SK-N-SH (cell line): Measurements from ENCODE around the gene PACSIN1. TPM values are rescaled to one million over a fixed set of nuclear protein-coding genes. Genes with fewer than 3 reads are reported as not detected.

Experiments
- CTCF ChIA-PET: fragments of 300-600, 350-600 bp; formaldehyde crosslinking; extraction: SDS; loops from one replicate; lab custom pipeline; 2021; lab: Yijun Ruan, JAX
- POLR2A ChIA-PET: fragments of 350-600 bp; sonication (Branson Sonifier 250); formaldehyde crosslinking; extraction: SDS; loops from one replicate; lab custom pipeline; 2020; ENCODE audit warnings: antibody characterized with exemption, inconsistent platforms; lab: Yijun Ruan, JAX
- DNase-seq: peaks from one replicate; pipeline ENCODE4 v3.0.0; 2012
- H2AFZ ChIP-seq: fragments of 200-600 bp; sonication (generic); 2 replicates; pipeline ENCODE4 v1.8.1; 2016; ENCODE audit warnings: antibody characterized with exemption, mild to moderate bottlenecking, low read depth
- H3F3A ChIP-seq: fragments of 200-600 bp; sonication (generic); replicated peaks from 2 replicates; pipeline ENCODE3; 2016; ENCODE audit warnings: antibody characterized with exemption, mild to moderate bottlenecking; ENCODE audit not compliant: insufficient read depth
- H3K27ac ChIP-seq, 2 experiments: fragments of 200-500 bp in 1 of 2; fragments of 200-600 bp in 1 of 2; sonication (Bioruptor generic) in 1 of 2; sonication (generic), shearing (Covaris generic) in 1 of 2; 2 replicates each; pipeline versions ENCODE4 v1.5.1 to v1.6.1; 2014 to 2016; ENCODE audit warnings: low read depth in 2 of 2, inconsistent platforms in 1 of 2, low read length in 1 of 2, mild to moderate bottlenecking in 1 of 2, mixed read lengths in 1 of 2
- H3K27me3 ChIP-seq: fragments of 200-600 bp; sonication (generic), shearing (Covaris generic); 2 replicates; pipeline ENCODE4 v1.6.1; 2016; ENCODE audit warnings: mixed run types; ENCODE audit not compliant: insufficient read depth
- H3K36me3 ChIP-seq, 2 experiments: fragments of 200-500 bp in 1 of 2; fragments of 200-600 bp in 1 of 2; sonication (Bioruptor generic) in 1 of 2; sonication (generic) in 1 of 2; replicated peaks in 1 of 2; 2 replicates each; pipeline versions ENCODE3 to v1.5.1; 2014 to 2016; ENCODE audit warnings: low read length in 1 of 2, mild to moderate bottlenecking in 1 of 2; ENCODE audit not compliant: insufficient read depth in 2 of 2, control insufficient read depth in 1 of 2
- H3K4me1 ChIP-seq, 2 experiments: fragments of 200-500 bp in 1 of 2; fragments of 200-600 bp in 1 of 2; sonication (Bioruptor generic) in 1 of 2; sonication (generic), shearing (Covaris generic) in 1 of 2; 2 replicates each; pipeline versions ENCODE4 v1.5.1 to v1.6.1; 2014 to 2016; ENCODE audit warnings: low read depth in 1 of 2, low read length in 1 of 2, mixed run types in 1 of 2; ENCODE audit not compliant: insufficient read depth in 2 of 2, control insufficient read depth in 1 of 2
- H3K4me2 ChIP-seq: fragments of 200-600 bp; sonication (generic), shearing (Covaris generic); 2 replicates; pipeline ENCODE4 v1.6.1; 2017; ENCODE audit warnings: mixed run types
- H3K4me3 ChIP-seq, 2 experiments: fragments of 200-500 bp in 1 of 2; fragments of 200-600 bp in 1 of 2; sonication (Bioruptor generic) in 1 of 2; sonication (generic), shearing (Covaris generic) in 1 of 2; 2 replicates each; pipeline versions ENCODE4 v1.5.1 to v1.8.1; 2014 to 2016; ENCODE audit warnings: low read depth in 2 of 2, inconsistent platforms in 1 of 2, low read length in 1 of 2, mild to moderate bottlenecking in 1 of 2, mixed read lengths in 1 of 2, moderate library complexity in 1 of 2
- H3K79me2 ChIP-seq: fragments of 200-600 bp; sonication (generic); 2 replicates; pipeline ENCODE4 v1.8.1; 2017; ENCODE audit warnings: mild to moderate bottlenecking; ENCODE audit not compliant: insufficient read depth
- H3K9ac ChIP-seq: fragments of 200-600 bp; sonication (generic); 2 replicates; pipeline ENCODE4 v1.6.1; 2017; ENCODE audit warnings: mixed run types
- H3K9me2 ChIP-seq: fragments of 200-600 bp; sonication (generic); 2 replicates; pipeline ENCODE4 v1.6.1; 2017; ENCODE audit warnings: mixed run types
- H3K9me3 ChIP-seq: fragments of 200-600 bp; sonication (generic); 2 replicates; pipeline ENCODE4 v1.6.1; 2017; ENCODE audit warnings: mixed run types, mild to moderate bottlenecking, moderate library complexity
- H4K20me1 ChIP-seq: fragments of 200-600 bp; sonication (generic); 2 replicates; pipeline ENCODE4 v1.6.1; 2017; ENCODE audit warnings: mild to moderate bottlenecking, mixed run types; ENCODE audit not compliant: insufficient read depth
- ELF1 ChIP-seq: IDR thresholded peaks from 2 replicates; pipeline ENCODE4 v1.4.0; 2012
- FOXJ3 ChIP-seq: sonication (generic); formaldehyde crosslinking; IDR thresholded peaks from 2 replicates; pipeline ENCODE4 v1.5.1; 2020; ENCODE audit warnings: mild to moderate bottlenecking, missing genetic modification reagents
- GABPA ChIP-seq: IDR thresholded peaks from 2 replicates; pipeline ENCODE4 v1.4.0; 2012; ENCODE audit warnings: low read depth, mild to moderate bottlenecking
- MAX ChIP-seq: IDR thresholded peaks from 2 replicates; pipeline ENCODE4 v1.4.0; 2012; ENCODE audit warnings: low read depth
- REST ChIP-seq: IDR thresholded peaks from 2 replicates; pipeline ENCODE4 v1.6.1; 2012; ENCODE audit warnings: mild to moderate bottlenecking, low read depth, low read length, moderate library complexity
- SMC3 ChIP-seq: IDR thresholded peaks from 2 replicates; pipeline ENCODE4 v1.6.1; 2012; ENCODE audit warnings: low read depth, low read length, improper control_type of control experiment
- USF1 ChIP-seq: IDR thresholded peaks from 2 replicates; pipeline ENCODE4 v1.4.0; 2012; ENCODE audit warnings: low read depth, borderline replicate concordance
- USF2 ChIP-seq: fragments of 150-350 bp; IDR thresholded peaks from 2 replicates; pipeline ENCODE4 v1.6.1; 2017; ENCODE audit warnings: antibody characterized with exemption, low read length, low read depth, borderline replicate concordance
- WGBS: methylation state at CpG from one replicate; pipeline ENCODE4 v1.1.6; 2017; ENCODE audit warnings: low lambda C conversion rate; 5-methylcytosine and 5-hydroxymethylcytosine counted together
- polyA plus RNA-seq, 3 experiments: library from polyadenylated mRNA; depleted of rRNA; stranded (reverse); fragments of >200 nt; gene quantifications; 2 replicates each; pipeline ENCODE4 v1.2.3, GENCODE V29; 2012
- TF ChIP-seq, protein P1 (sequence below): fragments of 150-350 bp; IDR thresholded peaks from 2 replicates; pipeline ENCODE4 v1.6.1; 2016; ENCODE audit warnings: mild to moderate bottlenecking, low read depth, low read length

PACSIN1 gene
- polyA plus RNA-seq, 1 of the 3 experiments (the other 2 are of a cell fraction) = 0.05 TPM

- H2AFZ ChIP-seq = no peak overlapping the region
- ChIA-PET CTCF (interaction anchor here (1.2 kb wide), 1 partner anchor 78 kb away, joined by 4 read pairs; no protein-coding TSS in a partner anchor), POLR2A (no interaction called here)
- no peaks in the 10 kb centered on the region for H3K9me3 ChIP-seq
- H4K20me1 ChIP-seq = no peaks in the 10 kb centered on the region
- no peak overlapping the region for H3K27ac ChIP-seq
- no peaks in the 10 kb centered on the region for H3K79me2 ChIP-seq
- no peaks in the 10 kb centered on the region for H3K36me3 ChIP-seq
- no peak overlapping the region for H3K9ac ChIP-seq
- peaks cover 4 to 17% of the 10 kb centered on the region in 2 experiments; a peak in 1 of 4 replicates for H3K4me1 ChIP-seq
- H3K4me2 ChIP-seq = no peak overlapping the region
- no peaks in the 10 kb centered on the region for H3F3A ChIP-seq
- TF ChIP-seq MAX (no peak), ELF1 (no peak), REST (no peak), USF2 (no peak), USF1 (no peak), FOXJ3 (no peak), GABPA (no peak), SMC3 (no peak)
- TF ChIP-seq, protein P1, sequence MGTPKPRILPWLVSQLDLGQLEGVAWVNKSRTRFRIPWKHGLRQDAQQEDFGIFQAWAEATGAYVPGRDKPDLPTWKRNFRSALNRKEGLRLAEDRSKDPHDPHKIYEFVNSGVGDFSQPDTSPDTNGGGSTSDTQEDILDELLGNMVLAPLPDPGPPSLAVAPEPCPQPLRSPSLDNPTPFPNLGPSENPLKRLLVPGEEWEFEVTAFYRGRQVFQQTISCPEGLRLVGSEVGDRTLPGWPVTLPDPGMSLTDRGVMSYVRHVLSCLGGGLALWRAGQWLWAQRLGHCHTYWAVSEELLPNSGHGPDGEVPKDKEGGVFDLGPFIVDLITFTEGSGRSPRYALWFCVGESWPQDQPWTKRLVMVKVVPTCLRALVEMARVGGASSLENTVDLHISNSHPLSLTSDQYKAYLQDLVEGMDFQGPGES = no peak
- WGBS = 91% methylated on average over 14 of the region's 18 CpGs
- no peaks in the 10 kb centered on the region for H3K27me3 ChIP-seq
- no peak for DNase-seq
- H3K9me2 ChIP-seq = no peaks in the 10 kb centered on the region
- H3K4me3 ChIP-seq = no peak overlapping the region
These were observed 65.0 kb downstream of the PACSIN1 start for GRCh38 chr6:34530753-34531365.
